Stomach (tissue), 9 donors: ENCODE results near the gene BRD3. TPM values are rescaled to one million over a fixed set of nuclear protein-coding genes. Genes with fewer than 3 reads are reported as not detected.
A peak's percentile ranks its signal among the peaks of the same experiment; 100 is the strongest.

Experiments
- DNase-seq, 2 donors: peaks; one replicate each; pipeline versions ENCODE4 v3.0.0 to v3.0.0-alpha.2; 2013 to 2019
- H3K27ac ChIP-seq, 5 donors: fragments of 200-600 bp in 4 of 5; sonication (generic) in 4 of 5; one replicate each; pipeline ENCODE4 v1.5.1; 2013 to 2019; ENCODE audit warnings: mild to moderate bottlenecking in 1 of 5, moderate library complexity in 1 of 5
- H3K27me3 ChIP-seq, 3 donors: fragments of 200-600 bp; sonication (generic); one replicate each; pipeline ENCODE4 v1.5.1; 2017 to 2019; ENCODE audit warnings: mixed run types in 1 of 3
- H3K36me3 ChIP-seq, 4 donors: fragments of 200-600 bp; sonication (generic); 1 replicate in 3 of 4; 2 replicates in 1 of 4; pipeline ENCODE4 v1.5.1; 2016 to 2019
- H3K4me1 ChIP-seq, 4 donors: fragments of 200-600 bp; sonication (generic); one replicate each; pipeline ENCODE4 v1.5.1; 2016 to 2019
- H3K4me3 ChIP-seq, 4 donors: fragments of 200-600 bp; sonication (generic) in 3 of 4; one replicate each; pipeline ENCODE4 v1.5.1; 2016 to 2019; ENCODE audit warnings: mild to moderate bottlenecking in 1 of 4
- H3K9me3 ChIP-seq, 4 donors: fragments of 200-600 bp; sonication (generic); one replicate each; pipeline ENCODE4 v1.5.1; 2016 to 2019
- EP300 ChIP-seq: sonication (generic); formaldehyde crosslinking; IDR thresholded peaks from one replicate; pipeline ENCODE4 v1.6.1; 2017; ENCODE audit warnings: antibody characterized with exemption
- POLR2A ChIP-seq, 4 donors: fragments of 450-650 bp; IDR thresholded peaks; one replicate each; pipeline ENCODE4 v1.6.1; 2016; ENCODE audit warnings: antibody characterized with exemption in 4 of 4, control low read depth in 2 of 4, mild to moderate bottlenecking in 1 of 4, moderate library complexity in 1 of 4
- POLR2AphosphoS5 ChIP-seq, 3 donors: sonication (generic); formaldehyde crosslinking; IDR thresholded peaks; one replicate each; pipeline ENCODE4 v1.6.1; 2016; ENCODE audit warnings: antibody characterized with exemption in 3 of 3
- WGBS, 5 donors: extraction: QIAGEN DNeasy Blood & Tissue Kit in 3 of 5; methylation state at CpG; one replicate each; pipeline versions ENCODE4 v1.1.5 to v1.1.7; 2013 to 2018; 5-methylcytosine and 5-hydroxymethylcytosine counted together
- intact Hi-C: fragments of 100-400 bp; cut with DNase I; formaldehyde crosslinking; loops from one replicate; pipeline ENCODE4 v1.15.1; 2023; ENCODE audit warnings: low total_unique reads
- polyA plus RNA-seq, 3 donors: library from polyadenylated mRNA; stranded (reverse); fragments of 200-250 nt; gene quantifications; one replicate each; pipeline ENCODE4 v1.2.3, GENCODE V29; 2013
- total RNA-seq, 5 donors: library from RNA; depleted of rRNA; stranded (reverse); fragments of >200 nt; gene quantifications; one replicate each; pipeline versions ENCODE4 v1.1.0 to v1.2.3, GENCODE V29; 2014 to 2016
- TF ChIP-seq, protein P1 (sequence below), 7 experiments: fragments of 450-650 bp in 4 of 7; fragments of 200-600 bp in 3 of 7; sonication (generic) in 3 of 7; IDR thresholded peaks; one replicate each; pipeline ENCODE4 v1.5.1; 2016 to 2019; ENCODE audit warnings: antibody characterized with exemption in 7 of 7, control low read depth in 2 of 7, mild to moderate bottlenecking in 1 of 7
- donor health status: healthy with polysubstance abuse.
- donor health status: Bipolar disorder and iron deficiency.
- donor health status: healthy.

The BRD3 gene
- total and polyA plus RNA-seq, 8 donors = 6.4 to 29.0 (median 16.7) TPM

DNA sequence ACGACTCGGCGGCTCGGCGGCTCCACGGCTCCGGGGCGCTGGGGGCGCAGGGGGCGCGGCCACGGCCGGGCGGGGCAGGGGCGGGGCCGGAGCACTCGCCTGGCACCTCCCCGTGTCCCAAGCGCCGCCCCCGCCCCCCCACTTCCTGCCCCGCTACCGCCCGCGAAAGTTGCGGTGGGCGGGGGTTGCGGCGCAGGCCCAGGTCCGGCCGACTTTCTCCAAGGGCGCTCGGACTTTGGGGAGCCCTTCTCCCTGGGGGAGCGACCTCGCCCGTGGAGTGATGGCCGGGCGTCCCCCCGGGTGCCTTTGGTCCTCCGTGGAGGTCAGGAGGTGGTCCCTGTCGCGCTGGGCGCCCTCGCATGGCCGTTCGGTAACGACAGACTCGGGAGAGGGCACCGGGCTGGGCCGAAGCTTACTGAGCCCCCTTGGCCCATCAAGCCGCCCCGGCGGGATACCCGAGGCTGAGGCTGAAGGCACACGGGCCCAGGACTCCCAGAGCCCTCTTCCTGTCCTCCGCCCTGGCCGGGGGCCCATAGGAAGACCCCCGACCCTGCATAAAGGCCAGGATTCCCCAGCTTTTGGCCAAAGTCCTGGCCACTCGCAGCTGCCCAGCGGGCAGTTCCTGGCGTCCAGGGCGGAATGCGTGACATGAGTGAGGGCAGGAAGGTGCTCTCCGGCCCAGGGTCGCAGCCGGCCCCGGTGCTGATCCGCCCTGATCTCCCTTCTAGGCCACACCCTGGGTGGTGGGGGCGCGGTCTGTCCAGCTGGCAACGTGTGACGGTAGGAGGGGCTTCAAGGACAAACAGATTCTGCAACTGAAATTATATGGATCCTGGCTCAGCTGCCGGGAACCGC lies 74.8 kb downstream of the BRD3 start:
- H3K9me3 ChIP-seq = no peaks in the 10 kb centered on the region
- TF ChIP-seq EP300 (no peak), POLR2A (IDR thresholded peaks at IDR 0.05) (no peak), POLR2AphosphoS5 (IDR thresholded peaks at IDR 0.05) (peak in 2 of 3 donors; percentile 49 to 65)
- TF ChIP-seq, protein P1, sequence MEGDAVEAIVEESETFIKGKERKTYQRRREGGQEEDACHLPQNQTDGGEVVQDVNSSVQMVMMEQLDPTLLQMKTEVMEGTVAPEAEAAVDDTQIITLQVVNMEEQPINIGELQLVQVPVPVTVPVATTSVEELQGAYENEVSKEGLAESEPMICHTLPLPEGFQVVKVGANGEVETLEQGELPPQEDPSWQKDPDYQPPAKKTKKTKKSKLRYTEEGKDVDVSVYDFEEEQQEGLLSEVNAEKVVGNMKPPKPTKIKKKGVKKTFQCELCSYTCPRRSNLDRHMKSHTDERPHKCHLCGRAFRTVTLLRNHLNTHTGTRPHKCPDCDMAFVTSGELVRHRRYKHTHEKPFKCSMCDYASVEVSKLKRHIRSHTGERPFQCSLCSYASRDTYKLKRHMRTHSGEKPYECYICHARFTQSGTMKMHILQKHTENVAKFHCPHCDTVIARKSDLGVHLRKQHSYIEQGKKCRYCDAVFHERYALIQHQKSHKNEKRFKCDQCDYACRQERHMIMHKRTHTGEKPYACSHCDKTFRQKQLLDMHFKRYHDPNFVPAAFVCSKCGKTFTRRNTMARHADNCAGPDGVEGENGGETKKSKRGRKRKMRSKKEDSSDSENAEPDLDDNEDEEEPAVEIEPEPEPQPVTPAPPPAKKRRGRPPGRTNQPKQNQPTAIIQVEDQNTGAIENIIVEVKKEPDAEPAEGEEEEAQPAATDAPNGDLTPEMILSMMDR (IDR thresholded peaks at IDR 0.05) = peak in 2 of 7 experiments; percentile 23 to 31
- no peaks in the 10 kb centered on the region for H3K36me3 ChIP-seq
- peaks cover 0 to 34% (median 3%) of the 10 kb centered on the region in 3 donors for H3K27me3 ChIP-seq
- WGBS, 5 donors = 0 to 1% (median 1%) methylated on average over 1 to 74 of the region's 74 CpGs
- DNase-seq = peak; percentile 79 to 94
- peaks cover 29 to 41% (median 38%) of the 10 kb centered on the region in 4 donors for H3K4me1 ChIP-seq
- peak overlapping the region; percentile 67 to 79 (median 75) for H3K4me3 ChIP-seq
- intact Hi-C loops = no loop called here
- peak overlapping the region; percentile 87 to 95 (median 88) for H3K27ac ChIP-seq

DNA sequence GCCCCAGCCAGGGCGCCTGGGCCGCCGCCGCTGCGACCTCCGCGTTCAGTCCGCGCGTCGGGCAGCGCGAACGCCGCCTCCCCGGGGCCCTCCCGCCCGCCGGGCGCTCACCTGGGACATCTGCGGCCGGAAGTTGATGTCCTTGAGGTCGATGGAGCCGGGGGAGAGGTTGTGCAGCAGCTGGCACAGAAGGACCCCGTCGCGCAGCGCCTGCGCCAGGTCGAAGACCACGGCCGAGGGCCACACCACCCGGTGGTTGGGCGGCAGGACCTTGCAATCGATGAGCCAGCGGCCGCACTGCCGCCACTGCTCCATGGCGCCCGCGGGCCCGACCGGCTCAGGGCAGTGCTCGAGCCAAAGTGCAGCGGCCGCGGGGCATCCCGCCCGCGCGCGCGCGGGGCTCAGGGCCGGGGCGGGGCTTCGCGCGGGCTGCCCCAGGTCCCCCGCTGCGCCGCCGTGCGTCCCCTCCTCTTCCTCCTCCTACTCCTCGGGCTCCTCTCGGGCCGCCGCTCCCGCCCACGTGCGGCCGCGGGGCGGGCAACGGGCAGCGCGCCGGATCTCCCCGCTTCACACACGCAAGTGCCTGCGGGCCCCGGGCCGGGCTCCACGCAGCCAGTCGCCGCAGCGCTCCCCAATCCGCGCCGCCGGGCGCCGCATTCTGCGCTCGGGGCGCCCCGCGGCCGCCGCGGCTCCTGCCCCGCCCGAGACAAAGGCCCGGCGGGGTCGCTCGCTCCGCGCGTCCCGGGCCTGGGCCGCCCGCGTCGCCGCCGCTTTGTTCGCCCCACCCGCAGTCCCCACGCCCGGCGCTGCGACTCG lies 75.7 kb downstream of the BRD3 start, which contains the start of gene VAV2:
VAV2 (minus strand) TSS at position 361 of the 816 bp plus-strand sequence; CDS start at position 315, 46 bp downstream.
- Histone ChIP-seq H3K4me3 (peak within 1 kb of the TSS; percentile 67 to 79 (median 75)), H3K36me3 (no peaks in the 10 kb centered on the region), H3K27me3 (peaks cover 0 to 34% (median 3%) of the 10 kb centered on the region in 3 donors), H3K9me3 (no peaks in the 10 kb centered on the region), H3K27ac (peak within 1 kb of the TSS; percentile 87 to 95 (median 88)), H3K4me1 (peaks cover 29 to 41% (median 38%) of the 10 kb centered on the region in 4 donors)
- TF ChIP-seq, protein P1 (IDR thresholded peaks at IDR 0.05) = no peak
- no peak for TF ChIP-seq POLR2A (IDR thresholded peaks at IDR 0.05)
- intact Hi-C loops = no loop called here
- DNase-seq = peak; percentile 65 to 81
- 0 to 1% (median 0%) methylated on average over 19 to 124 of the region's 124 CpGs for WGBS, 5 donors

DNA sequence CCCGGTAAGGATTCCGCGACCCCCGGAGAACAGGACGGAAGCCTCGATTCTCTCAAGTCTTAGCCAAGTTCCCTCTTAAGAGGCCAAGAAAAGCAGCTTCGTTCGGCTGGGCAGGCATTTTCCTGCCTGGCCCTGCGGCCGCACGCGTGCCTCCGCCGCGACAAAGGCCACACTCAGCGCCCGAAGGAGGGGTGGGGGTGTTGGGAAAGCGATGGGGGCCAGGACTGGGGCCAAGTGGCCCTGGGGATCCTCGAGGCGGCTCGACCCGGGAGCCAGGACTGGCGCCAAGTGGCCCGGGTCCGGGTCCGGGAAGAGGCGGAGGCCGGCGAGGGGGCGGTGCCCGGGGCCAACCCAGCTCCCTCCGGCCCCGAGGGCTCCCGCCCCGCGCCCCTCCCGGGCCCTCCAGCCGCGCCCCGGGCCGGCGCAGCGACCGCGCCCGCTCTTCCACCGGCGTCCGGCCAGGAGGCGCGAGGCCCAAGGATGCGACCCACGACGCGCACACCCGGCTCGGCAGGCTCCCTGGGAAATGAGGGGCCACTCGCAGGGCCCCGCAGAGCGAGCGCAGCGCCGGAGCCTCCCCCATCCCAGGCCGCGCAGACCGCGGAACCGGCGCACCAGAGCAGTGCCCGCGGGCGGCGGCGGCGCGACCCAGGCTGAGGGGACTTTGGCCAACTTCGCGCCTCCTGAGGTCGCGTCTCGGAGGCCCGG lies 76.5 kb downstream of the BRD3 start:
- WGBS, 5 donors = 0 to 4% (median 1%) methylated on average over 51 to 82 of the region's 82 CpGs
- intact Hi-C loops = no loop called here
- no peaks in the 10 kb centered on the region for H3K36me3 ChIP-seq

More for the DNA sequence above, 76.5 kb downstream of the BRD3 start:
- Histone ChIP-seq H3K27me3 (peaks cover 0 to 34% (median 0%) of the 10 kb centered on the region in 3 donors), H3K4me3 (peak overlapping the region; percentile 67 to 79 (median 75)), H3K9me3 (no peaks in the 10 kb centered on the region), H3K4me1 (peaks cover 29 to 41% (median 38%) of the 10 kb centered on the region in 4 donors), H3K27ac (peak overlapping the region; percentile 5 to 95 (median 81))
- no peak for TF ChIP-seq POLR2A (IDR thresholded peaks at IDR 0.05)
- TF ChIP-seq, protein P1 (IDR thresholded peaks at IDR 0.05) = no peak
- TF ChIP-seq POLR2AphosphoS5 (IDR thresholded peaks at IDR 0.05) = no peak
- no peak for TF ChIP-seq EP300
- peak in 1 of 2 donors; percentile 60 for DNase-seq
